Raji (cell line): ENCODE measurements around the gene ELAPOR2.

ENCODE experiments used
- POLR2A ChIP-seq: IDR thresholded peaks from 2 replicates; pipeline ENCODE4 v1.6.1; 2011; ENCODE audit warnings: low read depth, low read length, control low read depth; ENCODE audit not compliant: insufficient read depth

Gene ELAPOR2

GRCh38 chr7:87059525-87060287 is at the start of gene ELAPOR2:
Gene ELAPOR2 (minus strand): TSS chr7:87059654. CDS start chr7:87059513, 141 bp downstream.
- no peak for TF ChIP-seq POLR2A

- no peak for TF ChIP-seq POLR2A
Observed at GRCh38 chr7:87107949-87108776, 48.7 kb upstream of the ELAPOR2 start.

- no peak for TF ChIP-seq POLR2A
Observed at GRCh38 chr7:87106974-87107612, 47.6 kb upstream of the ELAPOR2 start.

DNA sequence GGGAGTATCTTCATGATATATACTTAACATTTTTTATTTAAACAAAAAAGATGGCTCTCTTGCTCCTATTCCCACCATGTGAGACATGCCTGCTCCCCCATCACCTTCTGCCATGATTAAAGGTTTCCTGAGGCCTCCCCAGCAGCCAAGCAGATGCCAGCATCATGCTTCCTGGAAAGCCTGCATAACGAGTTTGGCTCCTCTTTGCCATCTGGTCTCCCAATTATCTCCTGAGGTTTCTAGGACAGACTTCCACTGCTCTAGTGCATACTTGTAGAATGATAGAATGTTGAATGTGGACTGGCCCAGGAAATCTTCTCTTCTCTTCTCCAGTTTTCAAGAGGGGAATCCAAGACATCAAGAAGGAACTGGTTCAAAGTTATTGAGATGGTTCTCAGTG is 45.9 kb upstream of the ELAPOR2 start:
- TF ChIP-seq POLR2A: no peak

DNA sequence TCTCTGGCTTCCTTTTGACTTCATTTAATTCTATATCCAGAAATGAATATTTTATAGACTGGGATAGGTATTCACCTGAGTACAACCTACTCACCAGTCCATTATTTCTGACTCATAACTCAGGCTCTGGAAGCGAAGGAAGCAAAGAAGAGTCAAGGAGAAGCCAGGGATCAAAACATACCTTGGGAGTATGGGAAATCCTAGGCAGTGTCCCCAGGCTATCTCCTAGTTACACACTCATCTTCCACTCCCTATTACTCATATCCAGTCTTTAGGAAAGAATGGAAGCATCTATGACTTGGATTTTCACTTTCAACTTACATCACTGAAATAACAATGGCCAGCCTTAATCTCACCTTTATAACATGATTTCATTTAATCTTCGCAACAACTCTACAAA is 40.9 kb upstream of the ELAPOR2 start:
- no peak for TF ChIP-seq POLR2A

GRCh38 chr7:87094322-87094721 is 34.9 kb upstream of the ELAPOR2 start:
- TF ChIP-seq POLR2A: no peak

GRCh38 chr7:87092568-87093091 is 33.2 kb upstream of the ELAPOR2 start:
- TF ChIP-seq POLR2A: no peak

DNA sequence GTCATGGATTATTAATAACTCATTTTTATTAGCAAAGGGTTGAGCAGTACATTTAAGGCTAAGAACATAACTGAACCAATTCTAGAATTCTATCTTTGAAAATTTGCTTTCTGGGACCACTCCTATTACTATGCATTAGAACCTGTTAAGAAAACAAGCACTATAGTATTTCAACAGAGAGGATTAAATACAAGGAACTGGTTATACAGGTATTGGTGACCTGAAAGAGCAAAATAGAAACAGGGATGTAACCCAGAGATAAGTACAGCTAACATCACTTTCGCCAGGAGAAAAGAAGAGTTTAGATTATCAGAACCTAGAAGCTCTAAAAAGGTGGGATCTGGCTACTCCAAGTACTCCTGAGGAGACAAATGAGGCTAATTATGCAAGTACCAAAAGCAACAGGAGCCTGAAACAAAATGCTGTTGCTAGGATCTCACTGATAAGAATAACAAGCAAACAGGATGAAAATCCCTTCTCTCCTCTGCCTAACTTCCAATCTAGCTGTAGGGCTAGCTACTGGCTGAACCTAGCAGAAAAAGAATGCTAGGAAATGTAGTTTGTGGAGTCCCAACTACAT is 32.1 kb upstream of the ELAPOR2 start:
- TF ChIP-seq POLR2A: no peak

GRCh38 chr7:87083865-87084519 is 24.5 kb upstream of the ELAPOR2 start:
- no peak for TF ChIP-seq POLR2A

DNA sequence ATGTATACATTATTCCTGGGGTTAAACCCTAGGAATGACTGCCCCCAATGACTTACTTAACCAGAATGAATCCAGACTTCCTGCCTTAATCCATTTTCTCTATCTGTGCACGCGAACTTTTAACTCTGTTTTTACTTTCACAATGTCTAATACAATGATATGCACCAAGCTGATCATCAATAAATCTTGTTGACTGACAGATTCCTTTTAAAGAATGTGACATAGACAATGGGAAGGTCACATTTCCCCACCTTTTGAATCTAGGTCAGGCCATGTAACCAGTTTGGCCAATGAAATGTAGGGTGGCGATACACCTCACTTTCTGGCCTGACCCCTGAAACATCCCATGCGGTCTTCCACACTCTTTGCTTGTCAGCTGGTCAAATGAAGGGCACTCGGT is 23.2 kb upstream of the ELAPOR2 start:
- no peak for TF ChIP-seq POLR2A

GRCh38 chr7:87075671-87076404 is 16.4 kb upstream of the ELAPOR2 start:
- TF ChIP-seq POLR2A: no peak

- TF ChIP-seq POLR2A: no peak
Observed at GRCh38 chr7:87067788-87068187, 8.3 kb upstream of the ELAPOR2 start.

DNA sequence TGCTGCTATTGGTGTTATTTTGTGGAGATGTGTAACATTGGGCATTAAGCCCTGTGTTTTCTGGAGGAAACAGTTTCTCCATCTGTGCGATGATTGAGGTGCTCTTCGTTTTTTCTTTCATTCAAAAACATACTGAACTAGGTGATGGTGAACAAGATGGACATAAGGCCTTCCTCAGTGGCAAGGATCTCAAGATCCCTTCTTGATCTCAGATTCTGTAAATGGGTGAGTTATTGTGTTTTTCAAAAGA is 759 bp upstream of the ELAPOR2 start:
- no peak for TF ChIP-seq POLR2A
